Activated gamma-delta T cell (primary cell): Measurements from ENCODE around the gene ITFG1.
"Not testable (repeated sequence)": the region's sequence is repeated elsewhere in the genome, so short reads cannot be mapped to it uniquely, and the experiment has no call there.

ENCODE experiments used
- DNase-seq: peaks from one replicate; lab custom pipeline; 2025; lab: John Stamatoyannopoulos, UW

ITFG1 gene

DNA sequence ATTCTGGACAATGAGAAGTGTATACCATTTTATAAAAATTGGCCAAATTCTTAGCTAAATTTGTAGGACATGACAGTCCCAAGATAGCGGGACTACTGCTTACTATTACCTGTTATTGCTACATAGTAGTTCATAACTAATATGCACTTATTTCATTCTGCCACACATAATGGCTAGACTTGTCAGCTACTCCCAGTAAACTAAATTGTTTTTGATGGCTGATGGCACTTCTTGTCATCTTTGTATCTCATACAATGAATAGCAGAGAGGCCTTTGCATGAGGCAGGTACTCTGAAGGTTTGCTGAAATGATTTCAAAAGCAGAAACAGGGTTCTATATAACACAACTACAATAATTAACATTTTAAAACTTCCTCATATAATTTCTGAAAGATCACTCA, 44.0 kb downstream of the ITFG1 start:
- no peak for DNase-seq

DNA sequence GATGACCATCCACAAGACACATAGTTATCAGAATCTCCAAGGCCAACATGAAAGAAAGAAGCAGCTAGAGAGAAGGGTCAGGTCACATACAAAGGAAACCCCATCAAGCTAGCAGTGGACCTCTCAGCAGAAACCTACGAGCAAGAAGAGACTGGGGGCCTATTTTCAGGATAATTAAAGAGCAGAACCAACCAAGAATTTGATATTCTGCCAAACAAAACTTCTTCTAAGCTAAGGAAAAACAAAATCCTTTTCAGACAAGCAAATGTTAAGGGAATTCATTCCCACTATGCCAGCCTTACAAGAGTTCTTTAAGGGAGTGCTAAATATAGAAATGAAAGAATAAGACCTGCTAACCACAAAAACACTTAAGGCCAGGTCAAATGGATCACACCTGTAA, 47.8 kb downstream of the ITFG1 start:
- no peak for DNase-seq

DNA sequence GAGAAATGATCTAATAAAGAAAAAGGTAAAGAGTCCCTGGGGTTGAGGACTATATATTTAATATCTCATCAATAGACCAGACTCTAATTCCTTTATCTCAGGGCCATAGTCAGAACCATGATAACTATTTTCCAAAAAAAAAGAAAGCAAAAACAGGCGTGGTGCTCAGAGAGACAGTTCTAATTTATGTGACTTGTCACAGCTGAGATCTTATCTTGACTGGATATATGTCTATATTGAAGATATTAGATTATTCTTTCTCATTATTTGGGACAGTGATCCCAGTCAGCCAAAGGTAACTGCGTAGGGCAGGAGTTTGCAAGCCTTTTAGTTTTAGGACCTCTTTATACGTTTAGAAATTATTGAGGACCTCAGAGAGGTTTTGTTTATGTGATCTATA, 52.4 kb downstream of the ITFG1 start:
- no peak for DNase-seq

DNA sequence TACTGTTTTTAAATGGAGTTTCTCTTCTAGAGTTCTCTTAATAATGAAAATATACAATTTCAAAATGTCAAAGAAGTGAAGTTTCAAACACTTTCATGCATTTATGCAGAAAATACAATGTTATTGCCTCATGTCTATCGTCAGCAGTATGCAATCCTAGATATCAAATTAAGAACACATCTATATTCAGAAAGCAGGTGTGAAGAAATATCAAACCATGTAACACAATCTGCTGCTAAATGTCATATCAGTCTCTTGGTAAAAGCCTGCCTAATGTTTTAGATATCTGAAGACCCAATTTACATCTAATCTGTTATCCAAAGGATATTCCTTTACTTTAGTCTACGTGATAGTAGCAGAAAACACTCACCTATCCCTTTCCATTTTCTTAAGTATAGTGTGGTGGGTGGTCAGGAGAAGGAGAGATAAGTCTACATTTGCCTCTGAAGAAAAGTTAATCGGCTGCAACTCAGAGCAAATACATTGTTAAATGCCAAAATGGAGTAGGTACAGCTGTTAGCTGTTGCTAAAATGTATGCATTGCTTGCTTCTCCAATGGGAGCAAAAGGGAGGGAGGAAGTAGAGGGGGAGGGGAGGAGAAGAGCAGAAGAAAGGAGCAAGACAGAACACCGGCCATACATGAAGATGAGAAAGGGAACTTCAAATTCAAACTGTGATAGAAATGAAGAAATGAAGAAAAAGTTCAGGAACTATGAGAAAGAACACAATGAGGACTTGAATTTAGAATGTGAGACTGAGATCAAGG, 64.9 kb downstream of the ITFG1 start:
- DNase-seq: no peak

DNA sequence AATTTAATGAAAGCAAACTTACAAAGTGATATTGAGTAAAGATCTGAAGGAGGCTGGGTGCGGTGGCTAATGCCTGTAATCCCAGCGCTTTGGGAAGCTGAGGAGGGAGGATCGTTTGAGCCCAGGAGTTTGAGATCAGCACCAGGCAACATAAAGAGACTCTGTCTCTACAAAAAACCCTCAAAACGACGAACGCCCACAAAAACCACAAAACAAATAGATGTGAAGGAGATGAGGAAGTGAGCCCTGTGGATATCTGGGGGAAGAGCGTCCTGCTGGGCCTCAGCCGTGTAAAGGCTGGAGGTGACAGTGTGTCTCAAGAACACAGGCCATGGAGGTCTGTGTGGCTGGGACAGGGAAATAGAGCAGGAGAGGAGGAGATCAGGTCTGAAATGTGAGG, 68.8 kb downstream of the ITFG1 start:
- DNase-seq: no peak

DNA sequence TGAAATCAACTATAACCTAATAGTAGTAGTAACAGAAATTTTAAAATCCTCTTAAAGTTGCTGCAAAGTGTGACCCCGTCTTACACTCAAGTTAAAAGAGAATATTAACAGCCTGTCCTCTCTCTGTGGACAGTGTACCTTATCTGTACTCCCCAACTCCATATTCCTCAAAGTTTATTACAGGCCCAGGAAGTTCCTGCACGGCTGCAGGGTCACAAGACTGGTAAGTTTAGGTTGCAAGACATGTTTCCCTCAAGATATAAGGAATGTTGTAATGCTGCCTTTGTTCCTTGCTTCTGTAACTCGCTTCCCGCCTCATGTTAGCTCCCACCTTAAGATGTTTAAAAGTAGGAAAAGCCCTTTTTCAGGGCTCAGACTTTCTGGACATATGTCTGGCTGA, 72.2 kb downstream of the ITFG1 start:
- DNase-seq: no peak

DNA sequence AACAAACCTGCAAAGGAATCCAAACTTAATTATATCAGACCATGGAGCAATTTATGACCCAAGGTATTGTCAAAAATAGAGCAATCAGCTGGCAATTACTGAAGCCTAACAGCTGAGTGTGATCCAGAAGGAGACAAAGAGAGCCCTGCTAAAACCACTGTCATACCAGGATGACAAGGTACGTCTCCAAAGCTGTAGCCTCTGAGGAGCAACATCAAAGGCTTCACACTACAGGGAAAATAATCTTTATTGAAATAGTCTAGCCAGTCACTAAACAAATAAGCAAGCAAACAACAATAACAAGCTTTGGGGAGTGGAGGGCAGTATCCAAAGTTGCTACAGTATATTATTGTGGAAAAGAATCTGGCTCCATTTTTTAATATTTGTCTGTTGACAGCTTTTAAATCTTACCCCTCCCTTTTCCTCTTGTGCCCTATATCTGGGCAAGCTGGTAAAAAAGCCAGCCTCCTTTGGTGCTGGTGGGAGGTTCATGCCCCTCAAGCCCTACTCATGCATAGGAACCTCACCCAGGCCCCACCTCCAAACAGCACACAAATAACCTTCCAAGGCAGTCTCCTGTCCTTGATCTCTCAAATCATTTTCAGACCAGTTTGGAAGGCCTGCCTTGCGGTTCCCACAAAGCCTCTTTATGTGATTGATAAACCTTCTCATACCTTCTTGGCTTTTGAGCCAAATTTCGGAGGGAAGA, 73.7 kb downstream of the ITFG1 start:
- no peak for DNase-seq

DNA sequence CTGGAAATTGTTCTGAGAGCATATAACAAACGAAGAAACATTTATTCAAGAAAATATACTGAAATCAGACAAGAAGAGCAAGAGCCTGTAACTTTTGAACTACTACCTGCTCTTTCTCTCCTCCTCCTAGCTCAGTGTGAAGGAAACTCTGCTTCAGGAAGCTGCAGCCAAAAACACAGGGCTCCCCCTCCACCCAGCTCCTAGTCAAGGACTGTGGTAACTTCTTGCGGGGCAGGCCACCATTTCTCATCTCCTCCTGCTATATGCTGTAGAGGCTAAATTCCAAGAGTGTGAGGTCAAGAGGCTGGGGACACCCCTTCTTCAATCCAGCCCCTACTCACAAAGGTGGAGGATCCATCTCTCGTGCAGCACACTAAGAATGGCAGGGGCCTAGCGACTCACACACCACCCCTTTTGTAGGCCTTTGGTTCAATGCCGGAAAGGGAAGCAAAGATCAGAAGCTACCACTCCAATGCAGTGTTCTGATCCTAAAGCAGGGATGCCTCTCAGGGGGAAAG, 74.6 kb downstream of the ITFG1 start:
- DNase-seq: no peak

DNA sequence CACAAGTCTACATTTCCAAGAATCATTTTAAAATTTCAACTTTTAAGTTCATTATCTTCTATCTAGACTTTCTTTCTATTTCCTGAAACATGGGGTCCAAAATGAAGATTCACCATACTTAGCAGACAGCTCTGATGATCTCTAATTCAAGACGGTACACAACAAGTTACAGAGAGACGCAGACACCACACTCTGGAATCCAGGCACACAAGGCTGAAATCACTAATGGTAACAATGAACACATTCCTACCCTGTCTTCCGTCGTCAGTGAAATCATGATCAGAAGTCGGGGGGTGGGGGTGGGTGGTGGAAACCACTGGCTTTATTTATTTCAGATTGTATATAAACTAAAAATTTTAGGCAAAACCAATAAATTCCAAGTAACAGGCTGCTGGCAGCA, 78.5 kb downstream of the ITFG1 start:
- no peak for DNase-seq

DNA sequence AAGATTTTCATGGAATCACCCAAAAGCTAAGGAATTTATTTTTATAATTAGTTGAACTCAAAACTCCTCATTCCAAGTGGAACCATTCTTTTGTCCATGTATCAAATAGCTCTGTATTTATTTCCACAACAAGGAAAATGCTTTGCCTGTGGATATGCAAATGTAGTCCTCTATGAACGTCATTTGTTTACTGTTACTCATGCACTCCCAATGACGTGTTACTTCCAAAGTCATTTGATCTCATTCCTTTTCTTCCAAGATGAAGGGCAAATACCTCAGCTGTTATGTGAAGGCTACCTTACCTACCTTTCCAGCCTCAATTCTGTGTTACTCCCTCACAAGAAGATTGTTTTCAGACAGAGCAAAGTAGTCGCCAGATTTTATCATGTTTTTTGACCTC, 83.7 kb downstream of the ITFG1 start:
- DNase-seq: no peak

DNA sequence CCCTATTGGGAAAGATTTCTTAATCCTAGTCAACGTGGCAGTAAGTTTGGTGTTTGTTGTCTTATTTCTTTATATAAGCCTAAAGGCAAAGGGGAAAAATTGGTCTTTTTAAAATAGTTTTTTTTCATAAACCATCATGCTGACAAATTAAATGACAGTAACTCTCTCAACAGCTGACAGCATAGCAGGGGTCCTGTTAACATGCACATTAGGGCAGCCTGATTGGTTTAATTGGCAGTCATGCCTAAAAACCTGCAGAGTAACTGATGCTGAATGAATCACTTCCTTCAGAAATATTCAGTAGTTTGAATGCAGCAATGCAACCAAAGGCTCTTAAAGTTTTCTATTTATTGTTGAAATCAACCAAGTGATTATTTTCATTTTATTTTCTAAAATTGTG, 85.4 kb downstream of the ITFG1 start:
- no peak for DNase-seq

DNA sequence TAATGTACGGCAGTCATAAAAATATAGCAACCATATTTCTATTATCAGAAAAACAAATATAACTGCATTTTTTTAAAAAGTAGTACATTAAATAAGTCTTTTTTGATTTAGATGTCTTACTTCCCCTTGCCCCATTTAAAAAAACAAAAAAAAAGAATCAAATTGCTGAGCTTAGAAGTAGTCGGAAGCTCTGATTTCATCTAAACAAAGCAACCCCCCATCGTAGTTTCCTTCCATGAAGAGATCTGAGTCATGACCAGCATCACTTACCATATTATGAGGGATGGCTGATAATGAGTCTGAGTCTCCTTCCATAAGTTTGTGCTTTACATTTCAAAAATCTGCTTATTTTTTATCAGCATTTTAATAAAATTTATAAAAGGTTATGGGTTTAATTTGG, 86.2 kb downstream of the ITFG1 start:
- no peak for DNase-seq

DNA sequence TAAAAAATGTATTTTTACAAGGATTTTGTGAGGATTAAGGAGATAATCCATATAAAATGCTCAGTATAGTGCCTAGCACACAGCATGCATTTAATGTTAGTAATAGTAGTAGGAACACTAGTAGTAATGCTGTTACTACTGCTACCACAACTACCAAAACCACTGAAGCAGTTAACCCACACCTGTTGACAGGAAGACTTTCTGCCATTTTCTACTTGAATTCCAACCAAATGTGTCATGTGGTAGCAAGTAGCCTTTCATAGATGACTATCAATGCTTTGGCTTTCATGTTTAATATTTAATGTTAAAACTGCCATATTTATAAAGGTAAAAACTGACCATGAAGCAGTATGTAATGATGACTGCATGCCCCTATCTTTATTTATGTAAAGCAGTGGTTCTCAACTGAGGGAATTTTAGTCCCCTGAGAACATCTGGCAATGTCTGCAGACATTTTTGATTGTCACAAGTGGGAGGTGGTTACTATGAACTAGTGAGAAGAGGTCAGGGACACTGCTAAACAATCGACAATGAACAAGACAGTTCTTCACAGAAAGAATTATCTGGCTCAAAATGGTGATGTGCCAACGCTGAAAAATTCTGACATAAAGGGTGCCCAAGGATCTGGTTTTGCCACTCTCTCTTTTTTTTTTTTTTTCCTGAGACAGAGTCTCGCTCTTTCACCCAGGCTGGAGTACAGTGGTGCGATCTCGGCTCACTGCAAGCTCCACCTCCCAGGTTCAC, 89.4 kb downstream of the ITFG1 start:
- DNase-seq: no peak

DNA sequence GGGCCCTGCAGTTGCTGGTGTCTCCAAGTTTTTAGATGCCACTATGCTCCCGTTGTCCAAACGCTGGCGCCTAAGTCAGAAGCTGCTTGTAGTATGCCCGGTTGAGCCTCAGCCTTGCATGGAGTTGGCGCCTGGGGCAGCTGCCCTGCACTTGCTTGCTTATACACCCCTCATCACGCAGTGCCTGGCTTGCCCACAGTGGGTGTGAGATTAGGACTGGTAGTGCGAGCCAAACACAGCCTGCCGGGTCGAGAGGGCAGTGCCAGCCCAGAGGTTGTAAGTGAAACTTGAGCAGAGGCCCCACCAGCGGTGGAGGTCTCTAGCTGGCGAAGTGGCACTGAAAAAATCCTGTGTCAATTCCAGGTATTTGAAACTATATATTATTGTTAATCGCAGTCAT, 90.3 kb downstream of the ITFG1 start:
- no peak for DNase-seq

DNA sequence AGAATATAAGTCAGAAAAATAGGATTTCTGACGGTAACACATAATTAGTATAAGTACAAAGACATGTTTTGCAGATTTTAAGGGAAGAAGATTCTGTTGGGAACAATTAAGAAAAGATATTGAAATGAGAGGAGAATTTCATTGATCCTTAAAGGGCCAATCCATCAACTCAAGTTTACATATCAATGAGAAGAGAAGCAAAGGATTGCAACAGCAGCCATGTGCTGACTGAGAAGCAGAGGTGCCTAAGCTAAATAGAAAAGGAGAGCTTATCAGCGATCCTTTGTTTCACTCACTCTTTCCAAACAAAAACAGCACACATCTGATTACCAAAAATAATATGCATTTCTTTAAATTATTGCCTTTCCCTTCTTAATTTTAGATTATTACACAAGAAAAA, 94.6 kb downstream of the ITFG1 start:
- no peak for DNase-seq

DNA sequence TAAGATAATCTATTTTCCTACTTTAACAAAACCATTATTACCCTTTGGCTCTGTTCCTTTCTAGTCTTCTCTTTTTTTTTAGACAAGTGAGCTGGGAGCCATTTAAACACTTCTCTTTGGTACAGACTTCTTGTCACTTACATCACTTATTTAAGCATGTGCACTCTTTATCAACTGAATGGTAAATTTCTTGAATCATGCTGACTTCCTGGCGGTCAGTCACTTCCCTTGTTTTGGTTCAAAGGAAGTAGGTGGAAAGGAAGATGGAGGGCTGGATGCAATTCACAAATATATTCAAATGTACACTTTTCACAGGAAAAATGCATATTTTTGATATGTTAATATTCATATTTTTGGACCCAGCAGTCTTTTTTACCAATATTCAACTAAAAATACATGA, 97.1 kb downstream of the ITFG1 start:
- no peak for DNase-seq

DNA sequence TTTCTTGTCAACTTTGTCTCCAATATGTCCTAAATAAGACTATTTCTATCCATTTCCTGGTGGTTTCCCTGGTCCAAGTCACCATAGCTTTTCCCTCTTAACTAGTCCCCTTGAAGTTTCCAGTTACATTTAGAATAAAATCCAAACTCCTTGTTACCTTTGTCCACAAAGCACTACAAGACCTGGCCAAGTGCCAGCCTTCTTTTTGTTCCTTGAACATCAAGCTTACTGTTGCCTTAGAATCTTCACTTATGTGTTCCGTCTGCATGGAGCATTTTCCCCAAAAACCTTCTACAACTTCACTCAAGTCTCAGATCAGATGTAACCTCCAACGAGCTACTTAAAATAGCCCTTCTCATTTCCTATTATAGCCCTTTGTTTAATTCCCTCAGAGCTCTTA, 101.4 kb downstream of the ITFG1 start:
- DNase-seq: no peak

DNA sequence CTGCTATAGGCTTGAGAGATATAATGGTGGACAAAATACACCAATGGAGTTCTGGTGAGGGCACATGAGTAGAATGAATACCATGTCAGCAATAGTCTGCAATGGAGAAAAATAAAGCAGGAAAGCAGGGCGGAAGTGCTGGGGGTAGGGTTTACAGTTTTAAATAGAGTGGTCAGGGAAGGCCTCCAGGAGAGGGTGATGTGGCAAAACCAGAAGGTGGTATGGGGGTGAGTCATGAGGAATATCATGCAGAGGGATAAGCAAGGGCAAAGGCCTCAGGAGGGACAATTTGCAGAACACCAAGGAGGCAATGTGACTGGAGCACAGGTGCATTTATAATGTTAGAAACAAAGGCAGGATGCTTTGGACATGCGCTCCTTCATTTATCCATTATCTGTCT, 102.0 kb downstream of the ITFG1 start:
- no peak for DNase-seq

DNA sequence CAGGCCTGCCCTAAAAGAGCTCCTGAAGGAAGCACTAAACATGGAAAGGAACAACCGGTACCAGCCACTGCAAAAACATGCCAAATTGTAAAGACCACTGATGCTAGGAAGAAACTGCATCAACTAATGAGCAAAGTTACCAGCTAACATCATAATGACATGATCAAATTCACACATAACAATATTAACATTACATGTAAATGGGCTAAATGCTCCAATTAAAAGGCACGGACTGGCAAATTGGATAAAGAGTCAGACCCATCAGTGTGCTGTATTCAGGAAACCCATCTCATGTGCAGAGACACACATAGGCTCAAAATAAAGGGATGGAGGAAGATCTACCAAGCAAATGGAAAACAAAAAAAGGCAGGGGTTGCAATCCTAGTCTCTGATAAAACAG, 111.8 kb downstream of the ITFG1 start:
- DNase-seq: not testable (repeated sequence)

DNA sequence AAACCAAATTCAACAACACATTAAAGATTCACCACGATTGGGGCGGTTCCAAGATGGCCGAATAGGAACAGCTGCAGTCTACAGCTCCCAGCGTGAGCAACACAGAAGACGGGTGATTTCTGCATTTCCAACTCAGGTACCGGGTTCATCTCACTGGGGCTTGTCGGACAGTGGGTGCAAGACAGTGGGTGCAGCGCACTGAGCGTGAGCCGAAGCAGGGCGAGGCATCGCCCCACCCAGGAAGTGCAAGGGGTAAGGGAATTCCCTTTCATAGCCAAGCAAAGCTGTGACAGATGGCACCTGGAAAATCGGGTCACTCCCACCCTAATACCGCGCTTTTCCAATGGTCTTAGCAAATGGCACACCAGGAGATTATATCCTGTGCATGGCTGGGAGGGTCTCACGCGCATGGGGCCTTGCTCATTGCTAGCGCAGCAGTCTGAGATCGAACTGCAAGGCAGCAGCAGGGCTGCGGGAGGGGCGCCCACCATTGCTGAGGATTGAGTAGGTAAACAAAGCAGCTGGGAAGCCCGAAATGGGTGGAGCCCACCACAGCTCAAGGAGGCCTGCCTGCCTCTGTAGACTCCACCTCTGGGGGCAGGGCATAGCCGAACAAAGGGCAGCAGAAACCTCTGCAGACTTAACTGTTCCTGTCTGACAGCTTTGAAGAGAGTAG, 113.7 kb downstream of the ITFG1 start:
- not testable (repeated sequence) for DNase-seq

DNA sequence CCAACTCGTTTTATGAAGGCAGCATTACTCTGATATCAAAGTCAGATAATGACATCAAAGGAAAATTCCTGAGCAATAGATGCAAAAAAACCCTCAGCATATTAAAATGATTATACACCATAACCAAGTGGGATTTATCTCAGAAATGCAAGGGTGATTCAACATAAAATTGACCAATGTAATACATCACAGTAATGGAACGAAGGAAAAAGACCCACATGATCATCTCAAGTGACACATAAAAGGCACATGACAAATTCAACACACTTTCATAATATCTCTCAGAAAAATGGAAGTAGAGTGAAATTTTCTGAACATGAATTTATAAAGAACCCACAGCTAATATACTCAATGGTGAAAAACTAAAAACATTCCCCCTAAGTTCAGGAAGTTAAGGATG, 118.8 kb downstream of the ITFG1 start:
- DNase-seq: no peak

DNA sequence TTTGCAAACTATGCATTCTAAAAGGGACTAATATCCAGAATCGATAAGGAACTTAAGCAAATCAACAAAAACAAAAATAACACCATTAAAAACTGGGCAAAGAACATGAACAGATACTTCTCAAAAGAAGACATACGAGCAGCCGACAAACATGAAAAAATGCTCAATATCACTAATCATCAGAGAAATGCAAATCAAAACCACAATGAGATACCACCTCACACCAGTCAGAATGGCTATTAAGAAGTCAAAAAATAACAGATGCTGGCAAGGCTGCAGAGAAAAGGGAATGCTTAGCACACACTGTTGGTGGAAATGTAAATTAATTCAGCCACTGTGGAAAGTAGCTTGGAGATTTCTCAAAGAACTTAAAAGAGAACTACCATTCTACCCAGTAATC, 130.3 kb downstream of the ITFG1 start:
- not testable (repeated sequence) for DNase-seq
